ENCODE measurements around the gene CECR2. TPM values are rescaled to one million over a fixed set of nuclear protein-coding genes. Genes with fewer than 3 reads are reported as not detected.

Gene CECR2
- total RNA-seq, 2 donors from 2014 or later, result 2.6 to 3.4 TPM

GRCh38 chr22:17373855-17374254 is 4.6 kb downstream of the CECR2 start:
- H3K36me3 ChIP-seq (replicated peaks in 1 of 2; ENCODE audit: insufficient read depth in 1 of 2, low read depth in 2 of 2), result no peaks in the 10 kb centered on the region
- H3K4me3 ChIP-seq, result no peak overlapping the region
- no peaks in the 10 kb centered on the region for H3K9me3 ChIP-seq
- DNase-seq, result no peak
- ATAC-seq, result no peak
- TF ChIP-seq POLR2A (IDR thresholded peaks at IDR 0.05), result no peak
- TF ChIP-seq, protein P1, sequence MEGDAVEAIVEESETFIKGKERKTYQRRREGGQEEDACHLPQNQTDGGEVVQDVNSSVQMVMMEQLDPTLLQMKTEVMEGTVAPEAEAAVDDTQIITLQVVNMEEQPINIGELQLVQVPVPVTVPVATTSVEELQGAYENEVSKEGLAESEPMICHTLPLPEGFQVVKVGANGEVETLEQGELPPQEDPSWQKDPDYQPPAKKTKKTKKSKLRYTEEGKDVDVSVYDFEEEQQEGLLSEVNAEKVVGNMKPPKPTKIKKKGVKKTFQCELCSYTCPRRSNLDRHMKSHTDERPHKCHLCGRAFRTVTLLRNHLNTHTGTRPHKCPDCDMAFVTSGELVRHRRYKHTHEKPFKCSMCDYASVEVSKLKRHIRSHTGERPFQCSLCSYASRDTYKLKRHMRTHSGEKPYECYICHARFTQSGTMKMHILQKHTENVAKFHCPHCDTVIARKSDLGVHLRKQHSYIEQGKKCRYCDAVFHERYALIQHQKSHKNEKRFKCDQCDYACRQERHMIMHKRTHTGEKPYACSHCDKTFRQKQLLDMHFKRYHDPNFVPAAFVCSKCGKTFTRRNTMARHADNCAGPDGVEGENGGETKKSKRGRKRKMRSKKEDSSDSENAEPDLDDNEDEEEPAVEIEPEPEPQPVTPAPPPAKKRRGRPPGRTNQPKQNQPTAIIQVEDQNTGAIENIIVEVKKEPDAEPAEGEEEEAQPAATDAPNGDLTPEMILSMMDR (IDR thresholded peaks at IDR 0.05), result no peak
- 82 to 86% methylated on average over 4 of the region's 4 CpGs for WGBS, 2 donors
- no peak overlapping the region for H3K27ac ChIP-seq
- intact Hi-C loops (cut with DNase I), result no loop called here
- no peaks in the 10 kb centered on the region for H3K27me3 ChIP-seq
- peaks cover 11% of the 10 kb centered on the region for H3K4me1 ChIP-seq

DNA sequence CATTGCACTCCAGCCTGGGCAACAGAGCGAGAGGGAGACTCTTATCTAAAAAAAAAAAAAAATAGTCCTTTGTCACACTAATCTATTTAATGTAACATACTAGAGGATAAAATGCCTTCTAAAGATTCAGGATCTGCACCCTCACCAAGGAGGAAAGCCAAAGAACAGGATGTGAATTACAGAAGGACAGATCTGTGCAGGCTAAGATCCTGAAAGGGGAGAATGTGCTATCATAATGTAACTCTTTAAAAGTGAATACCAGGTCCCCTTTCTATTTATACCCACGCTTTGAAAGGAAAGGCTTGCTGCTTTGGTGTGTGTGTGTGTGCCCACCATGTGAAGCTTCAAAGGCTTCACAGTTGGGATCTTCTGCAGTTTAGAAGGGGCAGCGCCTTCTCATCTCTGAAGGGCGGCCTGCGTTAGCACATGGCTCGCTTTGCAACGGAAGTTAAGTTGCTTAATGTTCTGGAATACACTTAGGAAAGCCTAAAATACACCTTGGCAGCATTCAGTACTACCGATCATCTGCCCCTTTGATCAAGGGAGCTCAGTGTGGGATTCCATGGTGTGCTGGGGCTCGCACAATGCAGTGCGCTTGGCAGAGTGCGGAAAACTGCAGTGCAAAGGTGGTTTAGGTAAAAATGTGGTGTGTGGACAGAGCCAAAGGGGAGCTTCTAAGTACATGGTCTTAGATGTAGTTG is 6.8 kb downstream of the CECR2 start:
- no peak overlapping the region for H3K4me3 ChIP-seq
- DNase-seq (no peak), ATAC-seq (no peak)
- H3K27me3 ChIP-seq, result no peaks in the 10 kb centered on the region
- no peaks in the 10 kb centered on the region for H3K36me3 ChIP-seq (replicated peaks in 1 of 2; ENCODE audit: insufficient read depth in 1 of 2, low read depth in 2 of 2)
- no peak overlapping the region for H3K27ac ChIP-seq
- intact Hi-C loops (cut with DNase I), result no loop called here
- TF ChIP-seq POLR2A (IDR thresholded peaks at IDR 0.05), result no peak
- TF ChIP-seq, protein P1 (IDR thresholded peaks at IDR 0.05), result no peak
- H3K9me3 ChIP-seq, result no peaks in the 10 kb centered on the region
- 87 to 90% methylated on average over 11 of the region's 11 CpGs for WGBS, 2 donors
- peaks cover 1% of the 10 kb centered on the region for H3K4me1 ChIP-seq

GRCh38 chr22:17376950-17377349 is 7.7 kb downstream of the CECR2 start:
- Histone ChIP-seq H3K27me3 (no peaks in the 10 kb centered on the region), H3K27ac (no peak overlapping the region), H3K36me3 (replicated peaks in 1 of 2; ENCODE audit: insufficient read depth in 1 of 2, low read depth in 2 of 2) (no peaks in the 10 kb centered on the region), H3K4me1 (no peaks in the 10 kb centered on the region), H3K9me3 (no peaks in the 10 kb centered on the region), H3K4me3 (no peak overlapping the region)
- 36 to 40% methylated on average over 1 of the region's 1 CpG for WGBS, 2 donors
- DNase-seq (no peak), ATAC-seq (no peak)
- TF ChIP-seq, protein P1 (IDR thresholded peaks at IDR 0.05), result no peak
- TF ChIP-seq POLR2A (IDR thresholded peaks at IDR 0.05), result no peak
- intact Hi-C loops (cut with DNase I), result no loop called here

GRCh38 chr22:17379944-17380343 is 10.7 kb downstream of the CECR2 start:
- Histone ChIP-seq H3K27ac (no peak overlapping the region), H3K27me3 (no peaks in the 10 kb centered on the region), H3K9me3 (peaks cover 0 to 6% (median 0%) of the 10 kb centered on the region in 3 donors), H3K36me3 (replicated peaks in 1 of 2; ENCODE audit: insufficient read depth in 1 of 2, low read depth in 2 of 2) (no peaks in the 10 kb centered on the region), H3K4me1 (no peaks in the 10 kb centered on the region), H3K4me3 (no peak overlapping the region)
- intact Hi-C loops (cut with DNase I), result no loop called here
- WGBS, 2 donors, result 51 to 54% methylated on average over 2 of the region's 2 CpGs
- TF ChIP-seq, protein P1 (IDR thresholded peaks at IDR 0.05), result no peak
- no peak for TF ChIP-seq POLR2A (IDR thresholded peaks at IDR 0.05)
- ATAC-seq (no peak), DNase-seq (no peak)
